IPS-11a (cell line): ENCODE measurements around the gene RPL10.
"Not testable (repeated sequence)": the region's sequence is repeated elsewhere in the genome, so short reads cannot be mapped to it uniquely, and the experiment has no call there.

ENCODE experiments used
- H3K4me3 ChIP-seq: one replicate; pipeline ENCODE4 v1.5.1; 2013; ENCODE audit warnings: low read depth, low read length, control low read depth

Gene RPL10

DNA sequence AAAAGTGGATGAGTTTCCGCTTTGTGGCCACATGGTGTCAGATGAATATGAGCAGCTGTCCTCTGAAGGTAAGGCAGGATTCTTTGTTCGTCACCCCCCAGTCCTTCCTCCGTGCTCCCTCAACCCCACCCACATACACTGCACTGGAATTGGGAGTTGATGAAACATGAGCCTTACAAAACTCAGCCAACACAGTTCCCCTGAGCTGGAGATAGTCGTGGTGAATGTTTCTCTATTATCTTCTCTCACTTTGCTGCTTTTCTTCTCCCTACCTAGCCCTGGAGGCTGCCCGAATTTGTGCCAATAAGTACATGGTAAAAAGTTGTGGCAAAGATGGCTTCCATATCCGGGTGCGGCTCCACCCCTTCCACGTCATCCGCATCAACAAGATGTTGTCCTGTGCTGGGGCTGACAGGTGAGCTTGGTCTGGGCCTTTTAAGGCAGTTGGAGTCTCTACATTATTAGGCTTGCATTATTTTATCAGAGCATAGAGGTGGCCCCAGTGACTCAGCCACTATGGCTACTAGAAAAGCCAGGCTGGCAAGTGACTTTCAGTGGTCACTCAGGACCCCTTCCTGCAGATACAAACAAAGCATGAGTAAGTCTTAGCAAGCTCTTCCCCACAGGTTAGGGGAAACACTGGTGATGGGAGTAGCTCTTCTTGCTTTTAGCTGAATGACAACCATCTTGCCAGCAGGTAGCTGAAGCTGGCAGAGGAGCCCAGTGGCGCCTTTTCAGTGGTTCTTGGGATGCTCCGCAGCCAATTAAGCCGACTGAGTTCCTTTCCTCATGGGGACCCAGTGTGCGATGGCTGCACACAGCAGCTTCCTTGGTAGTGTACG is 1.6 kb downstream of the RPL10 start:
- H3K4me3 ChIP-seq, result peak overlapping the region; percentile 91

- not testable (repeated sequence) for H3K4me3 ChIP-seq
Observed at GRCh38 chrX:154400369-154400817, 2.2 kb downstream of the RPL10 start.

DNA sequence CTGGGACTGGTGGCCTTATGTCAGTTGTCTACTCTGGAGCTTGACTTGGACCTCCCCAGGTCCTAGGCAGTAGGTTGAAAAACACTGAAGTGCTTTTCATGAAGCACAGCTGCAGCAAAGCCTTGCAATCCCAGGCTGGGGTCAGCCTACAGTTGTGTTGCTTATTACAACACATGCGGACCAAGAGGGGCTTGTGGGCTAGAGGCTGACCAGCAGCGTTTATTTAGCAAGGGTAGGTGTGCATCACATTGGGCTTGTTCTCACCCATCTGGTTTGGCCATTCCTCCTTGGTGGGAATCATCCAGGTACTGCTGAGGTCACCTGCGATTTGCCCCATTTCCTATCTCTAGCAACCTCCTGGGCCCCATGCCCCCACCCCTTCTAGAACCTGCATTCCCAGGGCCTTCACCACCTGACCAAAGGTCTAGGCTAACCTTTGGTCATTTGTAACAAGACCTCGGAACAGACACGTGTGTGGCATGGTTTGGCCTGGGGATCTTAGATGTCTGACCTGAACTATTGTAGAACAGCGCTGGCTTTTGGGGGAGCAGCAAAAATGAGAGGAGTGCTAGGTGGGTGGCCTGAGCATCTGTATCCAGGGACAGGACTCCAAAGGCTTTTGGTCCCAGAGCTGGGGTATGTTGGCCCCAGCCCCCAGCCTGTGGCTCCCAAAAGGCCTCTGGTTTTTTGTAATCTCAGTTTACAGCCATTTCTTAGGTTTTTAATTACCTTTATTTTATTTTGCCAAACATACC is 3.0 kb downstream of the RPL10 start:
- H3K4me3 ChIP-seq, result no peak overlapping the region

- H3K4me3 ChIP-seq, result no peak overlapping the region
Observed at GRCh38 chrX:154401918-154402621, 3.9 kb downstream of the RPL10 start.

DNA sequence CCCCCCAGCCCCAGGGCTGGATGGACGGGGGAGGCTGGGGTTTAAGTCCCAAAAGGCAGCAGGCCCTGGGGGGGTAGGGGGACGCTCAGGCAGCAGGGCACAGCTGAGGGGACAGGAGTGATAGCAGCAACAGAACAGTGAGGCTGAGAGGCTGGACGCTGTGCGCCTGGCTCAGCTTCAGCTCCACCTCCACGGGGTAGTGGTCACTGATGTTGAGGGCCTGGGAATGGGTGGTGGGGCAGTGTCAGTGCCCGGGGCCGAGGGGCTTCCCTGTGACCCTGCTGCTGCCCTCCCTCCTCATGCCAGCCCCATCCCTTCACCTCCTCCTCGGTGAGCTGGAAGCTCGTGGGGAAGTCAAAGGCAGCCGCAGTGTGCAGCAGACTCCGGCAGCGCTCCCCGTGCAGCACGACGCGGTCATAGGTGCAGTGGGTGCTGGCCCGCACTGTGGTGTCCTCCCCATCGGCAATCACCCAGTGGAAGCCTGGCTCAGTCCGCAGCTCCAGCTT is 4.5 kb downstream of the RPL10 start:
- H3K4me3 ChIP-seq, result no peak overlapping the region

DNA sequence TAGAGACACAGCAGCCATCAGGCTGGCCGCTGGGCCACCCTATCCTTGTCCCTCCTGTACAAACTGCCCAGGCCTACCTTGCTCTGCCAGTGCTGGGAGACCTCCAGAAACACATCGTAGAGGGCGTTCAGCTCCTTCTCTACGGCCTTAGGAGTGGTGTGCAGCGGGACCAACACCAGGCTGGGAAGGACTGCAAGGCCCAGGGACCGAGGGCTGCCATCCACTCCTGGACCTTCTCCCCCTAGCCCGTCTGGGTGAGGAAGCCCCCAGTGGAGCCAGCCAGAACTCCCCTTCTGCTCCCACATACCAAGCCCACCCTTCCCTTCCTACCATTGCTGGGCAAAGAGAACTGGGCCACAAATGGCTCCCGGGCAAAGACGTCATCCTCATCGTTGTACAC is 5.0 kb downstream of the RPL10 start:
- no peak overlapping the region for H3K4me3 ChIP-seq

DNA sequence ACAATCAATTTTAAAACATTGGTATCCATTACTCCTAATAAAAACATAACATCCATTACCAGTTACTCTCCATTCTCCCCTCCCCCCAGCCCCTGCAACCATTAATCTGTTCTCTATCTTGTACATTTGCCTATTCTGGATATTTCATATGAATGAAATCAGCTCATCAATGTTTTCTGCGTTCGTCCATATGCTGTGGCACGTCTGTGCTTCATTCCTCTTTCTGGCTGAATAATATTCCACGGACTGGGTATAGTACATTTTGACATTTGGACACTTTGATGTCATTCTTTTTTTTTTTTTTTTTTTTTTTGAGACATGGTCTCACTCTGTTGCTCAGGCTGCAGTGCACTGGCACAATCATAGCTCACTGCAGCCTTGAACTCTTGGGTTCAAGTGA is 5.7 kb downstream of the RPL10 start:
- H3K4me3 ChIP-seq, result no peak overlapping the region

- no peak overlapping the region for H3K4me3 ChIP-seq
Observed at GRCh38 chrX:154404625-154405192, 6.5 kb downstream of the RPL10 start.

DNA sequence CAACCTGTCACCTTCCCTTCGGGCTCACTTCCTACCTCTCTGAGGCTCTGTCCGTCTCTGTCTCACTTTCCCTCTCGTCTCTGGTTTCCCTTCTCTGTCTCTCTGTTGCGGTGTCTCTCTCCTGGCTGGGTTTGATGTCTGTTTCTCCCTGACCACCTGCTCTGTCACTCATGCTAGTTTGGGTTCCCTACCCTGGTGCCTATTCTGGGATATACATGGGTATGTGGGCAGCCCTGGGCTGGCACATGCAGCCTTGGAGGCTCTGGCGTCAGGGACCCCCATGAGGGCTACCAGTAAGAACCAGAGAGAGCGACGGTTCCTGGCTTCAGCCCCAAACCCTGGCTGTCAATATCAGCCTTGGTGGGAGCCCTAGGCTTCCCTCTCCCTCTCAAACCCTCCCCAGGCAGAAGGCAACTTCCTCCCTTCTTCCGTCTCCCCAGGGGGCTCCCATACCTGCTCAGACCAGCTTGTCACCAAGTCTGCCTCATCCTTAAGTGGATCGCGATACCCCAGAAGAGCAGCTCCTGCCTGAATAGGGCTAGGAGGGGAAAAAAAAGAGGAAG is 10.6 kb downstream of the RPL10 start:
- no peak overlapping the region for H3K4me3 ChIP-seq

- H3K4me3 ChIP-seq, result no peak within 1 kb of the TSS
Observed at GRCh38 chrX:154409222-154409871, 11.2 kb downstream of the RPL10 start, which contains the start of gene DNASE1L1. Gene DNASE1L1 (minus strand): TSS chrX:154409254. CDS start chrX:154405568, 3,686 bp downstream.

GRCh38 chrX:154411981-154412340 is 13.8 kb downstream of the RPL10 start:
- peak overlapping the region; percentile 51 for H3K4me3 ChIP-seq

GRCh38 chrX:154412468-154412867 is 14.3 kb downstream of the RPL10 start:
- H3K4me3 ChIP-seq, result no peak overlapping the region

GRCh38 chrX:154413142-154413541 is 15.0 kb downstream of the RPL10 start:
- no peak overlapping the region for H3K4me3 ChIP-seq

GRCh38 chrX:154417157-154417556 is 19.0 kb downstream of the RPL10 start:
- no peak overlapping the region for H3K4me3 ChIP-seq

- H3K4me3 ChIP-seq, result no peak overlapping the region
Observed at GRCh38 chrX:154419189-154419588, 21.0 kb downstream of the RPL10 start.

DNA sequence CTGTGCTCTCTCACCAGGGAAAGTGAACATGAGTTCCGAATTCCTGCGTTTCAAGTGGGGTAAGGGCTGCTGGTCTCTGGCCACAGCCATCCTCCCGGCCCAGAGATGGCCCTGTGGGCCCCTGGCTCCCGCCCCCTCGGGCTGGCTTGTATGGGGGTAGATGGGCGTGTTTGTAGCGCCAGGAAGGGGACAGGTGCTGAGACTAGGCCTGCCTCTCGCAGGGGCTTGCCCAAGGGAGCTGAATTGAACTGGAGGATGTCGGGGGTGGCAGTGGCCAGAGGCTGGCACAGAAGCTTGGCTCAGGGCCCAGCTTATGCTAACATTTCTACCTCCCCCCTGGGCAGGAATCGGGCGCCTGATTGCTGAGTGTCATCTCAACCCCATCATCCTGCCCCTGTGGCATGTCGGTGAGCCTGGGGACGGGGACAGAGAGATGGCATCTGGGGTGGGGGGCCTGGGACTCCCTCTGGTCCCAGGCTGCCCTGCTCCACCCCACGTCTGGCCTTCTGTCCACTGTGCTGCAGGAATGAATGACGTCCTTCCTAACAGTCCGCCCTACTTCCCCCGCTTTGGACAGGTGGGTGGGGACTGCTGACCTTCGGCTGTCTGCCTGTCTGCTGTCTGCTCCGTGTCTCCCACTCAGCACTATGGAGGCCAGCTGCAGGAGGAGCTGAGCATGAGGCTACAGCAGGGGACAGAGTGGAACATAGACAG is 21.7 kb downstream of the RPL10 start:
- no peak overlapping the region for H3K4me3 ChIP-seq

DNA sequence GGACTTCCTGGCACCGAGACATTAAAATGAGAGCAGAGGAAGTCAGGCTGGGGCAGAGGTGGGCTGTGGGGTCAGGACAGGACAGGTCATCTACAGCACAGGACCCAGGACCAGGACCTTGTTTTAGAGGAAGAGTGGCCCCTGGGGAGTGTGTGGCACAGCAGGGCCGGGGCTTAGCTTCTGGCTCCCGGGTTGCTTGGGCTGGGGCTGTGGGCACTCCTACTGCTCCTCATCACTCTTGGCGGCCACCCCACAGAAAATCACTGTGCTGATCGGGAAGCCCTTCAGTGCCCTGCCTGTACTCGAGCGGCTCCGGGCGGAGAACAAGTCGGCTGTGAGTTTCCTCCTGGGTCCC is 22.2 kb downstream of the RPL10 start:
- no peak overlapping the region for H3K4me3 ChIP-seq

DNA sequence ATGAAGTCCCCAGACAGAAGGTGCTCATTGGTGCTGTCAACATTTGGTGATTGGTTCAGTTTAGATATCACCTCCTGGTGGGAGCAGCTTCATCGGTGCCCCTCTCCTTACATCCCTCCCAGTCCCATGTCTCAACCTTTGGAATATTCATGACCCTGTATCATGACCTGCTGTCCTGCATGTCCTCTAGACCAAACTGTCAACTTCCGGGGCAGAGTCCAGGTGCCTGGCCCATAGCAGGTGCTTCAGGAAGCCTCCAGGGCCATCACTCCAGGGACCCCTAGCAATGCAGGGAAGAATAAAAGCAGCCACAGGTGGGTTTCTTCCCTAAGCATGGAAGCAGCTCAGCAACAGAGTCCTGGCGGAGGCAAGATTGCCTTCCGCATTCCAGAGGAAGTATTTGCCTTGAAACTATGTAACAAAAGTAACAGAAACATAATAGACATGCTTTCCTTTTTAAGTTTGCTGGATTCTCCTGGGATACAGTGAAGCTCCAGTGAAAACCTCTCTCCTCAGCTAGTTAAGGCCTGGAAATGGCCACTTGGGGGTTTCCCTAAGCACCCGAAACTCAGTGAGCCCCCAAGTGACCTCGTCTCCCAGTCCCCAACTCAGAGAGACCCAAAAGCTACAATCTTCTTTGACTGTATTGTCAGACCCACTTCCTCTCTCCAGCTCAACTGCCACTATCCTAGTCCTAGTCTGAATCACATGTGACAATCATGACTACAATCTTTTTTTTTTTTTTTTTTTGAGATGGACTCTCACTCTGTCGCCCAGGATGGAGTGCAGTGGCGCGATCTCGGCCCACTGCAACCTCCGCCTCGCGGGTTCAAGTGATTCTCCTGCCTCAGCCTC is 29.0 kb downstream of the RPL10 start:
- no peak overlapping the region for H3K4me3 ChIP-seq
